ENCODE measurements around the gene C1orf105.
"Not testable (repeated sequence)": the region's sequence is repeated elsewhere in the genome, so short reads cannot be mapped to it uniquely, and the experiment has no call there.

Gene C1orf105

DNA sequence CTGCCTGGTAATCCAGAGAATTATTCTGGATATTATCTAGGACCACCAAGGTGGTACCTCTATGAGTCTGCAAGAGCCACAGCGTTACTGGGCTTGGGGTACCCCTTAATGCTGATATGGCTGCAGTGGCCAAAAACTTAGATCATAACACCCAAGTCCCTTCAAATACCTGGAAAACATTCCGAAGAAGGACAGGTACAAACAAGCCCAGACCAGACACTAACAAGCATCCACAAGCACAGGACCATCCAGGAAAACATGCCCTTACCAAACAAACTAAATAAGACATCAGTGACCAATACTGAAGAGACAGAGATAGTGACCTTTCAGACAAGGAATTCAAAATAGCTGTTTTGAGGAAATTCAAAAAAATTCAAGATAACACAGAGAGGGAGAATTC lies 2.9 kb downstream of the C1orf105 start:
- H3K27me3 Mint-ChIP-seq = no peaks in the 10 kb centered on the region
- no peaks in the 10 kb centered on the region for H3K36me3 Mint-ChIP-seq
- no peak overlapping the region for H3K27ac Mint-ChIP-seq
- H3K4me3 Mint-ChIP-seq = no peak overlapping the region
- DNase-seq (ENCODE audit: low spot score in 2 of 2) (no peak), ATAC-seq (ENCODE audit: low read depth) (no peak)
- no peaks in the 10 kb centered on the region for H3K9me3 Mint-ChIP-seq
- peaks cover 2% of the 10 kb centered on the region for H3K4me1 Mint-ChIP-seq

- no peak for ATAC-seq (ENCODE audit: low read depth)
- Mint-ChIP-seq H3K9me3 (no peaks in the 10 kb centered on the region), H3K4me1 (peaks cover 2% of the 10 kb centered on the region), H3K4me3 (no peak overlapping the region), H3K27ac (no peak overlapping the region), H3K27me3 (no peaks in the 10 kb centered on the region), H3K36me3 (no peaks in the 10 kb centered on the region)
- DNase-seq (ENCODE audit: low spot score in 2 of 2) = no peak
Measured at GRCh38 chr1:172425339-172425738, 4.9 kb downstream of the C1orf105 start.

DNA sequence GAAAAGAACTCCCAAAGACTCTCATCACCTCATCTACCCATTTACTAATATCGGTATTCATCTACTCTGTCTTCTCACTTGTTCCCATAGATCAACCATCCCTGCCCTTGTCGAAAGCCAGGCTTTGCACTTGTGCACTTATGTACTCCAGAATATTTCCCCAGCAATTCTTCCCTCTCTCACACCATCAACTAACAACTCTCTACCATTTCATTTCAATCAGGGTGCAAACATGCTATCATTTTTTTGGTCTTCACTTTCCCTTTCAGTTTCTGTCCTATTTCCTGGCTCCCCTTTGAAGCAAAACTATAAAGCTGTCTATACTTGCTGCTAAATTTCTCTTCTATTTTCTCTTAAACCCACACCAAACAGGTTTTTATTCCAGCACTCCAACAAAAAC lies 6.7 kb downstream of the C1orf105 start:
- H3K9me3 Mint-ChIP-seq = no peaks in the 10 kb centered on the region
- no peak overlapping the region for H3K27ac Mint-ChIP-seq
- H3K4me1 Mint-ChIP-seq = peaks cover 2% of the 10 kb centered on the region
- H3K4me3 Mint-ChIP-seq = no peak overlapping the region
- no peaks in the 10 kb centered on the region for H3K36me3 Mint-ChIP-seq
- H3K27me3 Mint-ChIP-seq = no peaks in the 10 kb centered on the region
- no peak for DNase-seq (ENCODE audit: low spot score in 2 of 2)
- ATAC-seq (ENCODE audit: low read depth) = no peak

GRCh38 chr1:172429331-172430127 lies 9.0 kb downstream of the C1orf105 start:
- peak; percentile 78 for ATAC-seq (ENCODE audit: low read depth)
- DNase-seq (ENCODE audit: low spot score in 2 of 2) = peak in 1 of 2 donors; percentile 28
- no peaks in the 10 kb centered on the region for H3K27me3 Mint-ChIP-seq
- no peak overlapping the region for H3K27ac Mint-ChIP-seq
- no peaks in the 10 kb centered on the region for H3K9me3 Mint-ChIP-seq
- no peak overlapping the region for H3K4me3 Mint-ChIP-seq
- peaks cover 1% of the 10 kb centered on the region for H3K36me3 Mint-ChIP-seq
- peaks cover 10% of the 10 kb centered on the region for H3K4me1 Mint-ChIP-seq

GRCh38 chr1:172430128-172430454 lies 9.6 kb downstream of the C1orf105 start:
- no peaks in the 10 kb centered on the region for H3K27me3 Mint-ChIP-seq
- no peaks in the 10 kb centered on the region for H3K9me3 Mint-ChIP-seq
- peaks cover 1% of the 10 kb centered on the region for H3K36me3 Mint-ChIP-seq
- ATAC-seq (ENCODE audit: low read depth) (no peak), DNase-seq (ENCODE audit: low spot score in 2 of 2) (no peak)
- no peak overlapping the region for H3K4me3 Mint-ChIP-seq
- no peak overlapping the region for H3K27ac Mint-ChIP-seq
- H3K4me1 Mint-ChIP-seq = peaks cover 10% of the 10 kb centered on the region

DNA sequence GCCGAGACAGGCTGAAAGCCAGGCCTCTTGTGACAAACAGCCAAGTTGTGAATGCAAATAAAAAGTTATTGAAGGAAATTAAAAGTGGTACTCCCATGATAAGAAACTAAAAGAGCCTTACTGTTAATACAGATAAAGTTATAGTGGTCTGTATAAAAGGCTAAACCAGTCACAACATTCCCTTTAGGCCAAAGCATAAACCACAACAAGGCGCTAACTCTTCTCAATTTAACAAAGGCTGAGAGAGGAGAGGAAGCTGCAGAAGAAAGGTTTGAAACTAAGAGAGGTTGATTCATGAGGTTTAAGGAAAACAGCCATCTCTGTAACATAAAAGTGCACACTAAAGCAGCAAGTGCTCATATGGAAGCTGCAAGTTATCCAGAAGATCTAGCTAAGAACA lies 10.7 kb downstream of the C1orf105 start:
- ATAC-seq (ENCODE audit: low read depth) = no peak
- Mint-ChIP-seq H3K4me3 (no peak overlapping the region), H3K9me3 (no peaks in the 10 kb centered on the region), H3K4me1 (peaks cover 13% of the 10 kb centered on the region), H3K27me3 (no peaks in the 10 kb centered on the region), H3K36me3 (peaks cover 1% of the 10 kb centered on the region), H3K27ac (no peak overlapping the region)
- DNase-seq (ENCODE audit: low spot score in 2 of 2) = no peak

- H3K4me1 Mint-ChIP-seq = peaks cover 13% of the 10 kb centered on the region
- H3K27ac Mint-ChIP-seq = no peak overlapping the region
- H3K4me3 Mint-ChIP-seq = no peak overlapping the region
- peaks cover 3% of the 10 kb centered on the region for H3K36me3 Mint-ChIP-seq
- DNase-seq (ENCODE audit: low spot score in 2 of 2) (no peak), ATAC-seq (ENCODE audit: low read depth) (no peak)
- no peaks in the 10 kb centered on the region for H3K9me3 Mint-ChIP-seq
- no peaks in the 10 kb centered on the region for H3K27me3 Mint-ChIP-seq
Measured at GRCh38 chr1:172431721-172432192, 11.3 kb downstream of the C1orf105 start.

DNA sequence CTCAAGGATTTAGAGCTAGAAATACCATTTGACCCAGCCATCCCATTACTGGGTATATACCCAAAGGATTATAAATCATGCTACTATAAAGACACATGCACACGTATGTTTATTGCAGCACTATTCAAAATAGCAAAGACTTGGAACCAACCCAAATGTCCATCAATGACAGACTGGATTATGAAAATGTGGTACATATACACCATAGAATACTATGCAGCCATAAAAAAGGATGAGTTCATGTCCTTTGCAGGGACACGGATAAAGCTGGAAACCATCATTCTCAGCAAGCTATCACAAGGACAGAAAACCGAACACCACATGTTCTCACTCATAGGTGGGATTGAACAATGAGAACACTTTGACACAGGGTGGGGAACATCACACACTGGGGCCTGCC lies 16.7 kb downstream of the C1orf105 start:
- not testable (repeated sequence) for H3K9me3 Mint-ChIP-seq; H3K4me3 Mint-ChIP-seq; DNase-seq (ENCODE audit: low spot score in 2 of 2); H3K27ac Mint-ChIP-seq; ATAC-seq (ENCODE audit: low read depth); H3K27me3 Mint-ChIP-seq
- H3K36me3 Mint-ChIP-seq = peaks cover 15% of the 10 kb centered on the region
- peaks cover 34% of the 10 kb centered on the region for H3K4me1 Mint-ChIP-seq

DNA sequence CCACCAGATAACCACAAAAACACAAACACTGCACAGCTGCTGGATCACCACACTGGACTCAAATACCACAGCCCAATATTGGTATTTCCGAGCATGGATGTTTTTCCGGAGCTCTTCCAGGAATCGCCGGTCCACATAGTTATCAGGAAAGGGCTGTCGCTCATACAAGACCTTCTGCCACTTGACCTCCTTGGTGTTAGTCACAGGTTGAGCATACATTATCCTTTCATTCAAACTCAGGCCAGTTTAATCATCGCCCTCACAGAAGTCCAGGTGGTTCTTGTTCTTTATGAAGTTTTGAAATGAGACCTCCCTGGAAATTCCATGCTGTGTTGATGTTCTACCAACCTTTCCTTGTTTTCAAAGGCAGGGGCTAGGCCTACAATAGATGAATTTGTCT lies 21.9 kb downstream of the C1orf105 start:
- Mint-ChIP-seq H3K4me1 (peaks cover 35% of the 10 kb centered on the region), H3K9me3 (no peaks in the 10 kb centered on the region), H3K4me3 (peak overlapping the region; percentile 57), H3K27me3 (no peaks in the 10 kb centered on the region), H3K36me3 (peaks cover 15% of the 10 kb centered on the region), H3K27ac (peak overlapping the region; percentile 72)
- no peak for ATAC-seq (ENCODE audit: low read depth)
- no peak for DNase-seq (ENCODE audit: low spot score in 2 of 2)

GRCh38 chr1:172442843-172443565 lies 22.5 kb downstream of the C1orf105 start:
- H3K9me3 Mint-ChIP-seq = no peaks in the 10 kb centered on the region
- H3K36me3 Mint-ChIP-seq = peaks cover 15% of the 10 kb centered on the region
- H3K4me3 Mint-ChIP-seq = peak overlapping the region; percentile 88
- H3K27me3 Mint-ChIP-seq = no peaks in the 10 kb centered on the region
- ATAC-seq (ENCODE audit: low read depth) (no peak), DNase-seq (ENCODE audit: low spot score in 2 of 2) (no peak)
- peaks cover 35% of the 10 kb centered on the region for H3K4me1 Mint-ChIP-seq
- peak overlapping the region; percentile 93 for H3K27ac Mint-ChIP-seq

GRCh38 chr1:172443666-172444453 lies 23.4 kb downstream of the C1orf105 start, which contains the start of gene PIGC:
PIGC (minus strand) TSS chr1:172444069; CDS start chr1:172442622, 1,447 bp downstream.
- Mint-ChIP-seq H3K9me3 (no peaks in the 10 kb centered on the region), H3K4me3 (peak within 1 kb of the TSS; percentile 88), H3K27ac (peak within 1 kb of the TSS; percentile 93), H3K36me3 (peaks cover 13% of the 10 kb centered on the region), H3K27me3 (no peaks in the 10 kb centered on the region), H3K4me1 (peaks cover 35% of the 10 kb centered on the region)
- DNase-seq (ENCODE audit: low spot score in 2 of 2) = peak; percentile 88 to 89
- ATAC-seq (ENCODE audit: low read depth) = peak; percentile 99

DNA sequence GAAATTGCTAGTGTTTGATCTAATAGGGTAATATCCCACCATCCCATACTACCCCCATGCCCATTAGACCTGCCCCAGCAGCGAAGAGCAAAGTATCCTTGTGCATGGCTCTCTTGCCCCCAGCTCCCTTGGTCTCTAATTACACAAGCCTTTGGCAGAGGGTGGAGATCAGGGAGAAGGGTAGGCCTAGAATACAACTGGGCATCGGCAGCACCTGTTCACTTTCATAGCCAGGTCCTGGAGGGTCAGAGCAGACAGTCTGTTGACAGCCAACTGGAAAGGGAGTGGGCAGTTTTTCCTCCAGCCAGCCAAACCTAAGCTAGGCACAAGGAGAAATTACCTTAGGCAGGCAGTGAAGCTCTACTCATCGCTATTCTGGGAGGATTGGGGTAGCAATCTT lies 26.1 kb downstream of the C1orf105 start:
- no peak overlapping the region for H3K27ac Mint-ChIP-seq
- peaks cover 25% of the 10 kb centered on the region for H3K4me1 Mint-ChIP-seq
- ATAC-seq (ENCODE audit: low read depth) (no peak), DNase-seq (ENCODE audit: low spot score in 2 of 2) (no peak)
- no peaks in the 10 kb centered on the region for H3K9me3 Mint-ChIP-seq
- H3K27me3 Mint-ChIP-seq = no peaks in the 10 kb centered on the region
- H3K36me3 Mint-ChIP-seq = peaks cover 10% of the 10 kb centered on the region
- H3K4me3 Mint-ChIP-seq = no peak overlapping the region

DNA sequence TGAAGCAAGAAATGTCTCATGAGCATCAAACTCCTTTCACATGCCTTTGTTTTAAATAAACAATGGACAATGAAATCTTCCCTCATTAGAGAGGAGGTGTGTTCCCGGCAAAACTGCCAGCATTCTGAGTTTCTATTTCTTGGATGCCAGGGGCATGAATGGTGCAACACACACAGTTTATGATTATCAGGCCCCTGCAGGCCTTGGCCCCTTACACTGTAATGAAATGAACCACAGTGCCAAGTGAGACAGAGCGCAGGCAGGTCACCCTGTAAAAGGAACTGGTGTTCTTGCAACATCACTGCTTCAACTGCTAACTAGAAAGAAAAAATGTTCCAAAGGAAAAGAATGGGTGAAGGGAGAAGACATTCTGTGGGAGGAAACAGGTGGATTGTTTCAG lies 27.2 kb downstream of the C1orf105 start:
- no peak overlapping the region for H3K27ac Mint-ChIP-seq
- peaks cover 15% of the 10 kb centered on the region for H3K4me1 Mint-ChIP-seq
- H3K4me3 Mint-ChIP-seq = no peak overlapping the region
- no peaks in the 10 kb centered on the region for H3K27me3 Mint-ChIP-seq
- DNase-seq (ENCODE audit: low spot score in 2 of 2) (no peak), ATAC-seq (ENCODE audit: low read depth) (no peak)
- H3K36me3 Mint-ChIP-seq = no peaks in the 10 kb centered on the region
- H3K9me3 Mint-ChIP-seq = no peaks in the 10 kb centered on the region

GRCh38 chr1:172448995-172449584 lies 28.6 kb downstream of the C1orf105 start:
- ATAC-seq (ENCODE audit: low read depth) (no peak), DNase-seq (ENCODE audit: low spot score in 2 of 2) (no peak)
- Mint-ChIP-seq H3K4me1 (peaks cover 10% of the 10 kb centered on the region), H3K9me3 (no peaks in the 10 kb centered on the region), H3K4me3 (no peak overlapping the region), H3K36me3 (no peaks in the 10 kb centered on the region), H3K27ac (no peak overlapping the region), H3K27me3 (no peaks in the 10 kb centered on the region)
